GM12875 (cell line): ENCODE results near the gene PROB1.

Source experiments
- H3K4me3 ChIP-seq: one replicate; pipeline ENCODE4 v1.5.1; 2011; ENCODE audit warnings: low read depth, low read length, control low read depth
- CTCF ChIP-seq: IDR thresholded peaks from 2 replicates; pipeline ENCODE4 v1.5.1; 2011; ENCODE audit warnings: low read depth, mild to moderate bottlenecking, control low read depth, inconsistent platforms, low read length, moderate library complexity, borderline replicate concordance; ENCODE audit not compliant: insufficient read depth

The PROB1 gene

GRCh38 chr5:139416651-139417050, 21.7 kb upstream of the PROB1 start:
- H3K4me3 ChIP-seq: no peak overlapping the region
- TF ChIP-seq CTCF: no peak

GRCh38 chr5:139415869-139416268, 21.0 kb upstream of the PROB1 start:
- H3K4me3 ChIP-seq: no peak overlapping the region
- TF ChIP-seq CTCF: no peak

- TF ChIP-seq CTCF: no peak
- no peak overlapping the region for H3K4me3 ChIP-seq
These were observed 20.4 kb upstream of the PROB1 start for GRCh38 chr5:139415221-139415861.

- H3K4me3 ChIP-seq: no peak overlapping the region
- TF ChIP-seq CTCF: no peak
These were observed 19.8 kb upstream of the PROB1 start for GRCh38 chr5:139414581-139415130.

- no peak for TF ChIP-seq CTCF
- H3K4me3 ChIP-seq: no peak overlapping the region
These were observed 19.1 kb upstream of the PROB1 start for GRCh38 chr5:139413963-139414362.

- no peak overlapping the region for H3K4me3 ChIP-seq
- no peak for TF ChIP-seq CTCF
These were observed 18.2 kb upstream of the PROB1 start for GRCh38 chr5:139413153-139413552.

GRCh38 chr5:139410993-139411828, 16.3 kb upstream of the PROB1 start:
- no peak for TF ChIP-seq CTCF

More at GRCh38 chr5:139410993-139411828, 16.3 kb upstream of the PROB1 start:
- no peak overlapping the region for H3K4me3 ChIP-seq
